ENCODE measurements around the gene METTL16. TPM values are rescaled to one million over a fixed set of nuclear protein-coding genes. Genes with fewer than 3 reads are reported as not detected.

Gene METTL16
- total and polyA plus RNA-seq, 2 experiments from 2014 or later: 40.1 to 80.8 TPM

GRCh38 chr17:2394775-2395201 is 116.9 kb downstream of the METTL16 start (continued):
- TF ChIP-seq, protein P1, sequence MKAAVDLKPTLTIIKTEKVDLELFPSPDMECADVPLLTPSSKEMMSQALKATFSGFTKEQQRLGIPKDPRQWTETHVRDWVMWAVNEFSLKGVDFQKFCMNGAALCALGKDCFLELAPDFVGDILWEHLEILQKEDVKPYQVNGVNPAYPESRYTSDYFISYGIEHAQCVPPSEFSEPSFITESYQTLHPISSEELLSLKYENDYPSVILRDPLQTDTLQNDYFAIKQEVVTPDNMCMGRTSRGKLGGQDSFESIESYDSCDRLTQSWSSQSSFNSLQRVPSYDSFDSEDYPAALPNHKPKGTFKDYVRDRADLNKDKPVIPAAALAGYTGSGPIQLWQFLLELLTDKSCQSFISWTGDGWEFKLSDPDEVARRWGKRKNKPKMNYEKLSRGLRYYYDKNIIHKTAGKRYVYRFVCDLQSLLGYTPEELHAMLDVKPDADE (IDR thresholded peaks at IDR 0.05): no peak
- TF ChIP-seq ZNF331 (CRISPR knock-in tag; IDR thresholded peaks at IDR 0.05; ENCODE audit: low read depth): no peak
- TF ChIP-seq ZNF462 (CRISPR knock-in tag; IDR thresholded peaks at IDR 0.05): no peak

- Mint-ChIP-seq H3K4me3 (peak overlapping the region; percentile 75), H3K9me3 (peaks cover 3% of the 10 kb centered on the region; the same call in 1 of the 3 replicates), H3K27me3 (ENCODE audit: insufficient read depth, low read depth, poor library complexity) (peaks cover 32% of the 10 kb centered on the region), H3K27ac (no peak overlapping the region), H3K36me3 (ENCODE audit: low read depth) (peaks cover 10% of the 10 kb centered on the region; the same call in 1 of the 3 replicates), H3K4me1 (peaks cover 57% of the 10 kb centered on the region)
- H3K4me2 ChIP-seq: peak overlapping the region; percentile 78
- H2AFZ ChIP-seq: 0 out of 2 replicates have a peak overlapping the region, but pooled peaks have one; percentile 52
- ATAC-seq (peak; percentile 1; the same call in 1 of the 3 replicates), DNase-seq (ENCODE audit: low spot score) (peak; percentile 92)
- peaks cover 52% of the 10 kb centered on the region for H3K79me2 ChIP-seq (replicated peaks; ENCODE audit: insufficient read depth)
- no peaks in the 10 kb centered on the region; the same call in 1 of the 2 replicates for H4K20me1 ChIP-seq (replicated peaks; ENCODE audit: insufficient read depth)
- H3K27ac ChIP-seq (ENCODE audit: low read depth): 0 out of 2 replicates have a peak overlapping the region, but pooled peaks have one; percentile 14
- no peaks in the 10 kb centered on the region for H3K36me3 ChIP-seq (ENCODE audit: insufficient read depth)
- no peaks in the 10 kb centered on the region for H3K27me3 ChIP-seq (ENCODE audit: insufficient read depth)
- no peaks in the 10 kb centered on the region for H3K9me2 ChIP-seq (ENCODE audit: insufficient read depth)
- H3F3A ChIP-seq (replicated peaks; ENCODE audit: low read depth): peaks cover 16% of the 10 kb centered on the region
- peaks cover 32% of the 10 kb centered on the region for H3K4me1 ChIP-seq (ENCODE audit: insufficient read depth)
- peak overlapping the region; percentile 85 for H3K4me3 ChIP-seq
- TF ChIP-seq EZH2phosphoT487 (IDR thresholded peaks at IDR 0.05; ENCODE audit: unreplicated experiment): no peak
- TF ChIP-seq NANOG (IDR thresholded peaks at IDR 0.05; ENCODE audit: borderline replicate concordance): no peak
- no peak for TF ChIP-seq ZNF462 (CRISPR knock-in tag; IDR thresholded peaks at IDR 0.05)
These were observed 117.5 kb downstream of the METTL16 start for GRCh38 chr17:2393954-2394749.

Data from GM23338 (cell line).